GM12878 (cell line): ENCODE data around the gene FOXJ1. TPM values are rescaled to one million over a fixed set of nuclear protein-coding genes. Genes with fewer than 3 reads are reported as not detected.
A peak's percentile ranks its signal among the peaks of the same experiment; 100 is the strongest.

ENCODE experiments used
- ATAC-seq: fragments of 200-7000 bp; cut with Tn5 transposase; 3 replicates; pipeline ENCODE4 v1.9.1; 2020; ENCODE audit warnings: mild to moderate bottlenecking, moderate library complexity
- Bru-seq: library from RNA; stranded (reverse); fragments of 400-500 nt; gene quantifications from one replicate; lab custom pipeline; 2021; lab: Mats Ljungman, UMichigan
- BruChase-seq, 2 experiments: library from RNA; stranded (reverse); fragments of 400-500 nt; gene quantifications; one replicate each; lab custom pipeline; 2021; lab: Mats Ljungman, UMichigan
- BruUV-seq: library from RNA; stranded (reverse); fragments of 400-500 nt; replicated peaks from 2 replicates; lab custom pipeline; 2021; lab: Mats Ljungman, UMichigan
- CTCF ChIA-PET: fragments of 300-600 bp; sonication (Branson Sonifier 250); formaldehyde crosslinking; extraction: SDS; loops from one replicate; lab custom pipeline; 2021; ENCODE audit warnings: inconsistent platforms; lab: Yijun Ruan, JAX
- POLR2A ChIA-PET: fragments of 350-600 bp; formaldehyde crosslinking; extraction: SDS; loops from one replicate; lab custom pipeline; 2021; ENCODE audit warnings: inconsistent platforms; lab: Charles Lee
- RAD21 ChIA-PET: fragments of 300-600 bp; sonication (Branson Sonifier 250); formaldehyde crosslinking; loops from one replicate; lab custom pipeline; 2023; ENCODE audit warnings: antibody characterized with exemption; ENCODE audit not compliant: unreplicated experiment; lab: Charles Lee
- SMC1A ChIA-PET: fragments of 300-600 bp; sonication (Branson Sonifier 250); formaldehyde crosslinking; loops from one replicate; lab custom pipeline; 2023; ENCODE audit not compliant: unreplicated experiment, uncharacterized antibody; lab: Charles Lee
- DNase-seq: peaks from one replicate; pipeline ENCODE4 v3.0.0-alpha.2; 2011; ENCODE audit warnings: low read depth, low spot score
- FAIRE-seq: peaks from 3 replicates; lab custom pipeline; 2011; peaks lifted over from hg19 to GRCh38; lab: Jason Lieb, UNC
- H2AFZ ChIP-seq: 2 replicates; pipeline ENCODE4 v1.6.0; 2011; ENCODE audit warnings: low read depth, low read length, control low read depth; ENCODE audit not compliant: control insufficient read depth
- H3K27ac ChIP-seq: 2 replicates; pipeline ENCODE4 v1.5.1; 2011; ENCODE audit warnings: control low read depth; ENCODE audit not compliant: control insufficient read depth, insufficient read depth
- H3K27me3 ChIP-seq, 2 experiments: replicated peaks in 1 of 2; 2 replicates each; pipeline versions ENCODE4 v1.6.0 to v1.6.1; 2011; ENCODE audit warnings: low read length in 1 of 2; ENCODE audit not compliant: control insufficient read depth in 2 of 2, insufficient read depth in 2 of 2
- H3K36me3 ChIP-seq, 2 experiments: 2 replicates each; pipeline ENCODE4 v1.5.1; 2011; ENCODE audit warnings: low read length in 1 of 2; ENCODE audit not compliant: control insufficient read depth in 2 of 2, insufficient read depth in 2 of 2
- H3K4me1 ChIP-seq: 2 replicates; pipeline ENCODE4 v1.6.1; 2011; ENCODE audit warnings: mild to moderate bottlenecking, low read length, moderate library complexity, mixed read lengths; ENCODE audit not compliant: control insufficient read depth, insufficient read depth
- H3K4me2 ChIP-seq: 2 replicates; pipeline ENCODE4 v1.6.0; 2011; ENCODE audit warnings: control low read depth; ENCODE audit not compliant: control insufficient read depth, insufficient read depth
- H3K4me3 ChIP-seq: fragments of 200-600 bp; sonication (generic); 2 replicates; pipeline ENCODE4 v1.5.1; 2016
- H3K79me2 ChIP-seq: 2 replicates; pipeline ENCODE4 v1.6.0; 2011; ENCODE audit warnings: low read length; ENCODE audit not compliant: control insufficient read depth, insufficient read depth
- H3K9ac ChIP-seq: 2 replicates; pipeline ENCODE4 v1.8.0; 2011; ENCODE audit warnings: low read length, control low read depth, mixed read lengths; ENCODE audit not compliant: control insufficient read depth, insufficient read depth
- H3K9me3 ChIP-seq: replicated peaks from 3 replicates; pipeline ENCODE4 v1.5.1; 2011; ENCODE audit warnings: mild to moderate bottlenecking, low read length; ENCODE audit not compliant: control insufficient read depth, insufficient read depth
- H4K20me1 ChIP-seq: 2 replicates; pipeline ENCODE4 v1.6.0; 2011; ENCODE audit not compliant: control insufficient read depth, insufficient read depth
- CBFB ChIP-seq: IDR thresholded peaks from 2 replicates; pipeline ENCODE4 v1.6.1; 2016; ENCODE audit warnings: antibody characterized with exemption, low read depth
- DPF2 ChIP-seq: fragments of 450-650 bp; IDR thresholded peaks from 2 replicates; pipeline ENCODE4 v1.6.1; 2017; ENCODE audit warnings: mild to moderate bottlenecking
- EZH2 ChIP-seq: IDR thresholded peaks from 2 replicates; pipeline ENCODE4 v1.6.1; 2012; ENCODE audit warnings: low read depth, mild to moderate bottlenecking, control low read depth, inconsistent platforms, low read length, borderline replicate concordance; ENCODE audit not compliant: control insufficient read depth
- IRF3 ChIP-seq: fragments of 450-650 bp; IDR thresholded peaks from 2 replicates; pipeline ENCODE4 v1.6.1; 2014; ENCODE audit warnings: mild to moderate bottlenecking
- JUNB ChIP-seq: IDR thresholded peaks from 2 replicates; pipeline ENCODE4 v1.6.1; 2016; ENCODE audit warnings: antibody characterized with exemption, mild to moderate bottlenecking
- LARP7 ChIP-seq: fragments of 450-650 bp; IDR thresholded peaks from 2 replicates; pipeline ENCODE4 v1.6.1; 2017; ENCODE audit warnings: mild to moderate bottlenecking
- NKRF ChIP-seq: fragments of 450-650 bp; conservative IDR thresholded peaks from 2 replicates; pipeline ENCODE4 v1.6.1; 2017; ENCODE audit warnings: mild to moderate bottlenecking, moderate library complexity
- PRDM15 ChIP-seq: fragments of 450-650 bp; formaldehyde crosslinking; IDR thresholded peaks from 2 replicates; pipeline ENCODE4 v1.4.0; 2020; ENCODE audit warnings: mild to moderate bottlenecking, moderate library complexity
- RELA ChIP-seq: fragments of 450-650 bp; IDR thresholded peaks from 2 replicates; pipeline ENCODE4 v1.8.0; 2014; ENCODE audit warnings: borderline replicate concordance; ENCODE audit not compliant: partially characterized antibody
- SREBF1 ChIP-seq: IDR thresholded peaks from 2 replicates; pipeline ENCODE4 v1.6.1; 2012; ENCODE audit warnings: mild to moderate bottlenecking, low read length
- TBL1XR1 ChIP-seq: IDR thresholded peaks from 2 replicates; pipeline ENCODE4 v1.6.1; 2012; ENCODE audit warnings: low read depth, low read length, improper control_type of control experiment
- ZBED1 ChIP-seq: IDR thresholded peaks from 2 replicates; pipeline ENCODE4 v1.6.1; 2016; ENCODE audit warnings: borderline replicate concordance
- ZSCAN29 ChIP-seq: fragments of 450-650 bp; IDR thresholded peaks from 2 replicates; pipeline ENCODE4 v1.6.1; 2017; ENCODE audit warnings: mild to moderate bottlenecking, moderate library complexity
- WGBS: methylation state at CpG from one replicate; pipeline ENCODE4 v1.1.6; 2016; ENCODE audit warnings: low lambda C conversion rate; ENCODE audit not compliant: insufficient replicate concordance, insufficient coverage; ENCODE audit errors: missing lambda C conversion rate; 5-methylcytosine and 5-hydroxymethylcytosine counted together
- in situ Hi-C: fragments of 300-500 bp; cut with MboI; formaldehyde crosslinking; loops from 9 replicates; pipeline ENCODE4 v1.14.3; 2018; ENCODE audit warnings: mixed read lengths
- intact Hi-C: fragments of 100-400 bp; cut with micrococcal nuclease; formaldehyde crosslinking; loops from one replicate; pipeline ENCODE4 v1.14.2; 2022; ENCODE audit not compliant: unreplicated experiment
- long read RNA-seq, 2 experiments: library from polyadenylated mRNA; unstranded; transcript quantifications; one replicate each; pipeline ENCODE4 v2.0.0, GENCODE V29; 2019 to 2020
- polyA minus RNA-seq, 3 experiments: library from RNA; depleted of rRNA, polyadenylated mRNA; stranded (reverse); fragments of >200 nt; gene quantifications; 2 replicates each; pipeline ENCODE4 v1.2.3, GENCODE V29; 2011
- polyA plus RNA-seq, 11 experiments: library from polyadenylated mRNA; depleted of rRNA in 4 of 11; unstranded in 6 of 11; stranded (reverse) in 5 of 11; fragments of >200 nt; fragmentation: Nextera tagmentation in 4 of 11; fragmentation: Illumina TruSeq in 1 of 11; extraction: Ambion mirVana in 4 of 11; extraction: Trizol in 1 of 11; gene quantifications; 1 replicate in 1 of 11; 2 replicates in 10 of 11; pipeline versions ENCODE4 v1.2.1 to v1.2.3, GENCODE V29; 2011 to 2016; ENCODE audit warnings: inconsistent platforms in 2 of 11, missing spikeins in 2 of 11, low read depth in 1 of 11
- total RNA-seq, 4 experiments: library from RNA; depleted of rRNA in 3 of 4; stranded (reverse); fragments of >200 nt in 3 of 4; fragmentation: Illumina TruSeq in 1 of 4; extraction: Trizol in 1 of 4; gene quantifications; 2 replicates each; pipeline versions ENCODE4 v1.2.1 to v1.2.3, GENCODE V29; 2013 to 2021

The FOXJ1 gene
- total RNA-seq (2013; cell fraction: nucleolus; rRNA removed): not detected in 2 replicates
- not detected in 2 replicates for total RNA-seq (2014; rRNA removed)
- total RNA-seq (2014; rRNA removed; fragmentation: Illumina TruSeq; extraction: Trizol): not detected in 2 replicates
- not detected in 2 replicates for total RNA-seq (2021)
- not detected for polyA plus RNA-seq (2011; ENCODE audit: low read depth)
- polyA plus RNA-seq (2011; rRNA removed): not detected in 2 replicates
- polyA plus RNA-seq (2011; cell fraction: cytosol; rRNA removed): not detected in 2 replicates
- not detected in 2 replicates for polyA plus RNA-seq (2011; cell fraction: nucleus; rRNA removed)
- 0.11 TPM in 1 of 2 replicates, not detected in the other for polyA plus RNA-seq (2012)
- not detected in 2 replicates for polyA plus RNA-seq (2014; fragmentation: Illumina TruSeq; extraction: Trizol)
- not detected for polyA plus RNA-seq (2014; fragmentation: Nextera tagmentation; extraction: Ambion mirVana)
- not detected in 2 replicates for polyA plus RNA-seq (2014; rRNA removed)
- not detected for polyA plus RNA-seq (2016; fragmentation: Nextera tagmentation; extraction: Ambion mirVana)
- polyA minus RNA-seq (2011; rRNA and poly(A)+ RNA removed): not detected in 2 replicates
- polyA minus RNA-seq (2011; cell fraction: cytosol; rRNA and poly(A)+ RNA removed): not detected in 2 replicates
- not detected in 2 replicates for polyA minus RNA-seq (2011; cell fraction: nucleus; rRNA and poly(A)+ RNA removed)
- percentile 20 among the genes with signal in this experiment for Bru-seq, nascent RNA
- percentile 18 among the genes with signal in this experiment for BruChase-seq, experiment 1, labeled RNA remaining after a 6-hour chase
- BruChase-seq, experiment 2, labeled RNA remaining after a 2-hour chase: percentile 12 among the genes with signal in this experiment
- long read RNA-seq, experiment 1: 0 reads
- long read RNA-seq, experiment 2: 0 reads

GRCh38 chr17:76141212-76142038 lies at the start of gene FOXJ1:
FOXJ1 (minus strand) TSS chr17:76141245; CDS start chr17:76140395, 850 bp downstream.
- 30% methylated on average over 30 of the region's 59 CpGs for WGBS
- peak; percentile 93 for ATAC-seq
- Histone ChIP-seq H3K9me3 (no peaks in the 10 kb centered on the region), H4K20me1 (no peaks in the 10 kb centered on the region), H3K4me1 (peaks cover 30% of the 10 kb centered on the region), H3K27me3 (peaks cover 5 to 11% of the 10 kb centered on the region in 2 experiments), H3K4me3 (peak within 1 kb of the TSS; percentile 63; the same call in 1 of the 2 replicates), H3K4me2 (peak within 1 kb of the TSS; percentile 75), H3K27ac (no peak within 1 kb of the TSS), H3K79me2 (no peaks in the 10 kb centered on the region), H2AFZ (peak within 1 kb of the TSS; percentile 20), H3K9ac (no peak within 1 kb of the TSS), H3K36me3 (no peaks in the 10 kb centered on the region)
- BruUV-seq: no TSS peak
- CTCF ChIA-PET: interaction anchor here (0.6 to 2.0 kb wide), 7 partner anchors 8 to 138 kb away, joined by 3 to 7 read pairs (median 3); no protein-coding TSS in a partner anchor
- in situ Hi-C loops: no loop called here
- intact Hi-C loops: no loop called here
- FAIRE-seq: peak; percentile 7
- RAD21 ChIA-PET: interaction anchor here (0.6 to 1.2 kb wide), 3 partner anchors 138 to 191 kb away, joined by 3 read pairs; no protein-coding TSS in a partner anchor
- peak; percentile 48 for DNase-seq
- SMC1A ChIA-PET: interaction anchor here (1.9 to 2.2 kb wide), 2 partner anchors 10 to 37 kb away, joined by 4 to 6 read pairs; no protein-coding TSS in a partner anchor
- POLR2A ChIA-PET: no interaction called here
- TF ChIP-seq RELA (peak; percentile 36), NKRF (peak; percentile 95), SREBF1 (no peak), PRDM15 (CRISPR knock-in tag) (no peak), CBFB (no peak), ZBED1 (no peak), ZSCAN29 (no peak), LARP7 (peak; percentile 64), JUNB (no peak), TBL1XR1 (peak; percentile 46; the same call in 1 of the 2 replicates), IRF3 (no peak), EZH2 (no peak), DPF2 (no peak)
